ENCODE data around the gene FBH1. TPM values are rescaled to one million over a fixed set of nuclear protein-coding genes. Genes with fewer than 3 reads are reported as not detected.

Gene FBH1
- total RNA-seq, 4 donors from 2014 or later, result 62.6 to 96.9 (median 68.2) TPM

GRCh38 chr10:5900247-5900646 lies 10.2 kb downstream of the FBH1 start:
- Histone ChIP-seq H3K36me3 (peaks cover 0 to 21% of the 10 kb centered on the region in 2 donors), H3K27me3 (no peaks in the 10 kb centered on the region), H3K27ac (no peak overlapping the region), H3K4me3 (no peak overlapping the region), H3K4me1 (no peaks in the 10 kb centered on the region), H3K9me3 (no peaks in the 10 kb centered on the region)
- DNase-seq (no peak), ATAC-seq (no peak)
- no peak for TF ChIP-seq POLR2A (IDR thresholded peaks at IDR 0.05)
- no peak for TF ChIP-seq CTCF (IDR thresholded peaks at IDR 0.05 in 4 of 5, conservative IDR thresholded peaks at IDR 0.05 in 1 of 5)
- intact Hi-C loops (cut with DNase I; ENCODE audit: low total_unique reads), result no loop called here
- in situ Hi-C loops (cut with MboI; ENCODE audit: low sequenced_read_pairs in 4 of 4), result no loop called here

GRCh38 chr10:5902511-5903274 lies 12.7 kb downstream of the FBH1 start:
- peaks cover 5 to 9% of the 10 kb centered on the region in 2 donors for H3K4me1 ChIP-seq
- H3K27me3 ChIP-seq, result no peaks in the 10 kb centered on the region
- DNase-seq (no peak), ATAC-seq (no peak)
- no peak overlapping the region for H3K4me3 ChIP-seq
- H3K9me3 ChIP-seq, result no peaks in the 10 kb centered on the region
- TF ChIP-seq POLR2A (IDR thresholded peaks at IDR 0.05), result no peak
- TF ChIP-seq CTCF (IDR thresholded peaks at IDR 0.05 in 4 of 5, conservative IDR thresholded peaks at IDR 0.05 in 1 of 5), result no peak
- peaks cover 0 to 9% of the 10 kb centered on the region in 2 donors for H3K36me3 ChIP-seq
- H3K27ac ChIP-seq, result no peak overlapping the region
- intact Hi-C loops (cut with DNase I; ENCODE audit: low total_unique reads), result no loop called here
- in situ Hi-C loops (cut with MboI; ENCODE audit: low sequenced_read_pairs in 4 of 4), result no loop called here

GRCh38 chr10:5903563-5903962 lies 13.5 kb downstream of the FBH1 start:
- no peak for DNase-seq
- in situ Hi-C loops (cut with MboI; ENCODE audit: low sequenced_read_pairs in 4 of 4), result no loop called here
- H3K27ac ChIP-seq, result no peak overlapping the region
- H3K4me1 ChIP-seq, result peaks cover 5 to 9% of the 10 kb centered on the region in 2 donors
- TF ChIP-seq CTCF (IDR thresholded peaks at IDR 0.05 in 4 of 5, conservative IDR thresholded peaks at IDR 0.05 in 1 of 5) (no peak), POLR2A (IDR thresholded peaks at IDR 0.05) (no peak)
- H3K9me3 ChIP-seq, result no peaks in the 10 kb centered on the region
- no peaks in the 10 kb centered on the region for H3K27me3 ChIP-seq
- intact Hi-C loops (cut with DNase I; ENCODE audit: low total_unique reads), result no loop called here
- peaks cover 0 to 2% of the 10 kb centered on the region in 2 donors for H3K36me3 ChIP-seq
- no peak for ATAC-seq
- H3K4me3 ChIP-seq, result no peak overlapping the region

- Histone ChIP-seq H3K27me3 (no peaks in the 10 kb centered on the region), H3K27ac (no peak overlapping the region), H3K4me3 (no peak overlapping the region), H3K4me1 (peaks cover 5 to 9% of the 10 kb centered on the region in 2 donors), H3K36me3 (peaks cover 0 to 6% of the 10 kb centered on the region in 2 donors), H3K9me3 (no peaks in the 10 kb centered on the region)
- TF ChIP-seq POLR2A (IDR thresholded peaks at IDR 0.05) (no peak), CTCF (IDR thresholded peaks at IDR 0.05 in 4 of 5, conservative IDR thresholded peaks at IDR 0.05 in 1 of 5) (no peak)
- in situ Hi-C loops (cut with MboI; ENCODE audit: low sequenced_read_pairs in 4 of 4), result no loop called here
- no peak for DNase-seq
- intact Hi-C loops (cut with DNase I; ENCODE audit: low total_unique reads), result no loop called here
- ATAC-seq, result no peak
Observed at GRCh38 chr10:5904227-5904626, 14.2 kb downstream of the FBH1 start.

All from gastrocnemius medialis (tissue), 4 donors.